HL-60 (cell line): Measurements from ENCODE around the gene CTRB1.

Experiments used
- DNase-seq, 2 experiments: peaks; one replicate each; pipeline ENCODE4 v3.0.0-alpha.2; 2010 to 2020; ENCODE audit warnings: low read depth in 1 of 2, low spot score in 1 of 2
- H3K27ac ChIP-seq: fragments of 250-450 bp; sonication (Bioruptor Pico); replicated peaks from 2 replicates; pipeline ENCODE4 v1.5.1; 2020; ENCODE audit warnings: mild to moderate bottlenecking, moderate library complexity
- H3K27me3 ChIP-seq: fragments of 250-450 bp; sonication (Bioruptor Pico); 2 replicates; pipeline ENCODE4 v1.5.1; 2021; ENCODE audit warnings: mild to moderate bottlenecking, moderate library complexity; ENCODE audit not compliant: insufficient read depth, poor library complexity, severe bottlenecking
- H3K4me3 ChIP-seq: replicated peaks from 2 replicates; pipeline ENCODE4 v1.5.1; 2011; ENCODE audit warnings: mild to moderate bottlenecking, control low read depth, low read length; ENCODE audit not compliant: insufficient read depth
- CTCF ChIP-seq: IDR thresholded peaks from one replicate; pipeline ENCODE4 v1.5.1; 2011; ENCODE audit warnings: low read length, control low read depth, inconsistent platforms; ENCODE audit not compliant: insufficient read depth
- GABPA ChIP-seq: IDR thresholded peaks from 2 replicates; pipeline ENCODE4 v1.6.1; 2012; ENCODE audit warnings: low read depth
- POLR2AphosphoS5 ChIP-seq: IDR thresholded peaks from 2 replicates; pipeline ENCODE4 v1.6.1; 2012; ENCODE audit warnings: low read depth
- REST ChIP-seq: IDR thresholded peaks from 2 replicates; pipeline ENCODE4 v1.6.1; 2012; ENCODE audit warnings: low read depth; ENCODE audit not compliant: insufficient replicate concordance
- SPI1 ChIP-seq: IDR thresholded peaks from 2 replicates; pipeline ENCODE4 v1.6.1; 2012; ENCODE audit warnings: low read depth, mild to moderate bottlenecking, borderline replicate concordance

Gene CTRB1

GRCh38 chr16:75228143-75228976 lies 9.6 kb downstream of the CTRB1 start:
- no peak for DNase-seq
- peaks cover 5% of the 10 kb centered on the region for H3K27me3 ChIP-seq
- H3K27ac ChIP-seq, result no peak overlapping the region
- no peak overlapping the region for H3K4me3 ChIP-seq
- no peak for TF ChIP-seq CTCF
- TF ChIP-seq POLR2AphosphoS5, result no peak
- TF ChIP-seq GABPA, result no peak
- no peak for TF ChIP-seq REST
- no peak for TF ChIP-seq SPI1

GRCh38 chr16:75229172-75230031 lies 10.6 kb downstream of the CTRB1 start:
- no peak for TF ChIP-seq CTCF
- no peak for TF ChIP-seq POLR2AphosphoS5
- no peak for TF ChIP-seq REST
- no peak for TF ChIP-seq GABPA
- TF ChIP-seq SPI1, result no peak
- H3K27ac ChIP-seq, result no peak overlapping the region
- no peak overlapping the region for H3K4me3 ChIP-seq
- peaks cover 5% of the 10 kb centered on the region for H3K27me3 ChIP-seq
- DNase-seq, result no peak

GRCh38 chr16:75230471-75231110 lies 11.8 kb downstream of the CTRB1 start:
- H3K4me3 ChIP-seq, result no peak overlapping the region
- TF ChIP-seq REST (no peak), GABPA (no peak), POLR2AphosphoS5 (no peak), CTCF (no peak), SPI1 (no peak)
- H3K27ac ChIP-seq, result no peak overlapping the region
- DNase-seq, result no peak
- H3K27me3 ChIP-seq, result peaks cover 8% of the 10 kb centered on the region
